Left ventricle myocardium inferior (tissue), 1 donor: ENCODE results near the gene LDLRAD3. TPM values are rescaled to one million over a fixed set of nuclear protein-coding genes. Genes with fewer than 3 reads are reported as not detected.

Experiments
- DNase-seq: peaks from one replicate; pipeline ENCODE4 v3.0.0-alpha.2; 2020
- H3K27ac ChIP-seq: fragments of 200-600 bp; replicated peaks from 2 replicates; pipeline ENCODE4 v1.8.0; 2021
- H3K27me3 ChIP-seq: fragments of 200-600 bp; 2 replicates; pipeline ENCODE4 v1.8.0; 2021; ENCODE audit warnings: low read depth
- H3K36me3 ChIP-seq: fragments of 200-600 bp; 2 replicates; pipeline ENCODE4 v1.8.0; 2021
- H3K4me1 ChIP-seq: fragments of 200-600 bp; 2 replicates; pipeline ENCODE4 v1.8.0; 2021
- H3K4me3 ChIP-seq: fragments of 200-600 bp; 2 replicates; pipeline ENCODE4 v1.8.0; 2021; ENCODE audit warnings: mild to moderate bottlenecking, moderate library complexity
- H3K9me3 ChIP-seq: fragments of 200-600 bp; replicated peaks from 2 replicates; pipeline ENCODE4 v1.8.0; 2021
- intact Hi-C: fragments of 100-400 bp; cut with micrococcal nuclease; formaldehyde crosslinking; loops from one replicate; pipeline ENCODE4 v1.11.0; 2022
- total RNA-seq: library from RNA; stranded (reverse); fragmentation: NEBNext Ultra II Directional; extraction: Animal tissue kit (Norgen Biotek cat#: 25700); gene quantifications from one replicate; pipeline ENCODE4 v1.2.1, GENCODE V29; 2021
- TF ChIP-seq, protein P1 (sequence below): fragments of 200-600 bp; IDR thresholded peaks from 2 replicates; pipeline ENCODE4 v1.8.0; 2021; ENCODE audit warnings: antibody characterized with exemption, mild to moderate bottlenecking, borderline replicate concordance
- donor health status: DM: no; HTN: yes; CAD: no; lungs with severe emphysema.

The LDLRAD3 gene
- total RNA-seq, 1 donor from 2014 or later = 1.0 TPM

- H3K4me1 ChIP-seq = no peaks in the 10 kb centered on the region
- peaks cover 10% of the 10 kb centered on the region for H3K36me3 ChIP-seq
- no peak overlapping the region for H3K4me3 ChIP-seq
- TF ChIP-seq, protein P1, sequence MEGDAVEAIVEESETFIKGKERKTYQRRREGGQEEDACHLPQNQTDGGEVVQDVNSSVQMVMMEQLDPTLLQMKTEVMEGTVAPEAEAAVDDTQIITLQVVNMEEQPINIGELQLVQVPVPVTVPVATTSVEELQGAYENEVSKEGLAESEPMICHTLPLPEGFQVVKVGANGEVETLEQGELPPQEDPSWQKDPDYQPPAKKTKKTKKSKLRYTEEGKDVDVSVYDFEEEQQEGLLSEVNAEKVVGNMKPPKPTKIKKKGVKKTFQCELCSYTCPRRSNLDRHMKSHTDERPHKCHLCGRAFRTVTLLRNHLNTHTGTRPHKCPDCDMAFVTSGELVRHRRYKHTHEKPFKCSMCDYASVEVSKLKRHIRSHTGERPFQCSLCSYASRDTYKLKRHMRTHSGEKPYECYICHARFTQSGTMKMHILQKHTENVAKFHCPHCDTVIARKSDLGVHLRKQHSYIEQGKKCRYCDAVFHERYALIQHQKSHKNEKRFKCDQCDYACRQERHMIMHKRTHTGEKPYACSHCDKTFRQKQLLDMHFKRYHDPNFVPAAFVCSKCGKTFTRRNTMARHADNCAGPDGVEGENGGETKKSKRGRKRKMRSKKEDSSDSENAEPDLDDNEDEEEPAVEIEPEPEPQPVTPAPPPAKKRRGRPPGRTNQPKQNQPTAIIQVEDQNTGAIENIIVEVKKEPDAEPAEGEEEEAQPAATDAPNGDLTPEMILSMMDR = no peak
- intact Hi-C loops = no loop called here
- H3K9me3 ChIP-seq = peaks cover 13% of the 10 kb centered on the region
- peaks cover 6% of the 10 kb centered on the region for H3K27me3 ChIP-seq
- no peak overlapping the region for H3K27ac ChIP-seq
- no peak for DNase-seq
Observed at GRCh38 chr11:36081274-36081945, 137.5 kb downstream of the LDLRAD3 start.

DNA sequence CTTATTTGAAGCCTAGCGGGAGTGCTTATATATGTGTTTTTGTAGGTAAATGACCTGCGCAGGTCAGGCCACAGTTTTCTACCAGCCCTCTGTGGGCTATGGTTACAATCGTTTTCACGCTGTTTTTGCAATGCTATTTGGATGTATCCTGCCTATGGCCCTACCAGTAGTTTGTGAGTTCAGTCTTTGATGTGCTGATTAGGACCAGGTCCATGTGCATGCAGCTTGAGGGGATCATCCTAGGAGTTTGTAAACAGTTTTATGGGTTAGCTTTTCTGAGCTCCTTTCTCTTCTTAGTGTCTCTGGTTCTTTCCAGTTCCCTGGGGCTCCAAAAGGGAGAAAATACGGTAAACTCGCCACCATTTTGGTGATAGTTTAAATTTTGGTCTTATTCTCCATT lies 142.5 kb downstream of the LDLRAD3 start:
- DNase-seq = no peak
- TF ChIP-seq, protein P1 = no peak
- Histone ChIP-seq H3K9me3 (peaks cover 12% of the 10 kb centered on the region), H3K4me3 (no peak overlapping the region), H3K27me3 (peaks cover 13% of the 10 kb centered on the region), H3K36me3 (peaks cover 14% of the 10 kb centered on the region), H3K4me1 (no peaks in the 10 kb centered on the region), H3K27ac (no peak overlapping the region)
- intact Hi-C loops = no loop called here

GRCh38 chr11:36088266-36088972 lies 144.6 kb downstream of the LDLRAD3 start:
- Histone ChIP-seq H3K36me3 (peaks cover 8% of the 10 kb centered on the region), H3K27ac (no peak overlapping the region), H3K27me3 (peaks cover 8% of the 10 kb centered on the region), H3K4me3 (no peak overlapping the region), H3K4me1 (no peaks in the 10 kb centered on the region), H3K9me3 (peaks cover 15% of the 10 kb centered on the region)
- TF ChIP-seq, protein P1 = no peak
- no peak for DNase-seq
- intact Hi-C loops = no loop called here

DNA sequence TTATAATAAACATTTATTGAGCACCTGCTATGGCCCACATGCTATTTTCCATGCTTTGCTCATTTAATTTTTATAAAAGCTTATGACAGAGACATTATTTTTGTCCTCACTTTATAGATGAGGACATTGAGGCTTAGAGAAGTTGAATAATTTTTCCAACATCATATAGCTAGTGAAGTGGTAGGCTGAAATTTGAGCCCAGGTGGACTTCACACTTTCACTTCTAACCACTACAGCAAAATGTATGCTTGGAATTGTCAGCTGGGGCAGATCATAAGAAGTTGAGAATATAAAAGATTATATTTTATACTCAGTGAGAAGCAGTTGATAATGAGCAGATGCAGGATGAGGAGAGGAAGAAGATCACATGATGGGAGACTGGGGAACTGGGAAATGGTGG lies 146.1 kb downstream of the LDLRAD3 start:
- H3K4me1 ChIP-seq = no peaks in the 10 kb centered on the region
- peaks cover 21% of the 10 kb centered on the region for H3K27me3 ChIP-seq
- TF ChIP-seq, protein P1 = no peak
- no peak overlapping the region for H3K27ac ChIP-seq
- H3K4me3 ChIP-seq = no peak overlapping the region
- no peak for DNase-seq
- intact Hi-C loops = no loop called here
- peaks cover 22% of the 10 kb centered on the region for H3K9me3 ChIP-seq
- peaks cover 13% of the 10 kb centered on the region for H3K36me3 ChIP-seq

DNA sequence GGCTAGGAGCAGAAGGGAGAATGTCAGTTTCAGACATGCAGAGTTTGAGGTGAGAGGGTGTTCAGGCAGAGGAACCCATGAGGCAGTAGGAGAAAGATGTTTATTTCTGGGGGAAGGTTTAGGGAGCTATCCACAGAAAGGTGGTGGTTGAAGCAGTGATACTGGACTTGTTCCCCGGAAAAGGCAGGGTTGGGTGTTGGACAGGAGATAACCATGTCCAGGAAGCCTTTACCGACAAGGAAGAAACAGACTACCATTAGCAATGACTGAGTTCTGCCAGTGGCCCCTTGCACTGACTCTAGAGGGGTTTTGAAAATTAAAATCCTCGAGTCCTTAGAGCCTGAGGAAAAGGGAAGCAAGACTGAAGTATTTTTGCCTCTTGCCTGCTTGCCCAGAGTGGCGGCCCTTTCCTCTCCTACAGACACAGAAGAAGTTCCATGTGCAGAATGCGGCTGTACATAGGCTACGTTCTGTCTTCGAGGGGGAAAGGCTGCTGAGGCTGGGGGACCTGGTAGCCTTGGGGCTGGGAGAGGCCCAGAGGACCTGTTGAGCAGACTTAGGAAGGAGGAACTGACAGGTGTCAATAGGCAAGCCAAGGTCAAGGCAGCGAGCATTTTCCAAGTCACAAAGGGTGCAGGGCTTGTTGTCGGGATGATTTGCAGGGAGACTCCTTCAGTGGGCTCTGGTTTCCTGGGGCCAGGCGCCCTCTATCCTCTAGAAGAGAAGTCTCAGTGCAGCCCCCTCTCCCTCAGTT lies 146.7 kb downstream of the LDLRAD3 start:
- Histone ChIP-seq H3K4me3 (no peak overlapping the region), H3K27ac (no peak overlapping the region), H3K4me1 (no peaks in the 10 kb centered on the region), H3K9me3 (peaks cover 15% of the 10 kb centered on the region), H3K36me3 (peaks cover 13% of the 10 kb centered on the region), H3K27me3 (peaks cover 28% of the 10 kb centered on the region)
- TF ChIP-seq, protein P1 = no peak
- DNase-seq = no peak
- intact Hi-C loops = no loop called here
